Left cardiac atrium (tissue), 4 donors: Measurements from ENCODE around the gene M1AP. TPM values are rescaled to one million over a fixed set of nuclear protein-coding genes. Genes with fewer than 3 reads are reported as not detected.
A peak's percentile ranks its signal among the peaks of the same experiment; 100 is the strongest.

Experiments
- ATAC-seq, 2 donors: fragments of 200-7000 bp; cut with Tn5 transposase; one replicate each; pipeline ENCODE4 v1.9.1; 2020; ENCODE audit warnings: mild to moderate bottlenecking in 2 of 2, moderate library complexity in 2 of 2
- DNase-seq: peaks from one replicate; pipeline ENCODE4 v3.0.0-alpha.2; 2020
- intact Hi-C, 2 donors: fragments of 100-400 bp; cut with DNase I; formaldehyde crosslinking; loops; one replicate each; pipeline versions ENCODE4 v1.14.1 to v1.15.1; 2022 to 2023
- total RNA-seq, 2 donors: library from RNA; stranded (reverse); fragmentation: NEBNext Ultra II Directional; extraction: Animal tissue kit (Norgen Biotek cat#: 25700); gene quantifications; one replicate each; pipeline ENCODE4 v1.2.1, GENCODE V29; 2021
- donor health status: DM: no; HTN: yes; CAD: no.
- donor health status: DM: no; HTN: yes; CAD: no; lungs with severe emphysema.
- donor health status: DM: yes; HTN: yes; CAD: no.
- donor health status: Dilated cardiomyopathy.

The M1AP gene
- total RNA-seq, 2 donors from 2014 or later, result 0.44 to 0.65 TPM

DNA sequence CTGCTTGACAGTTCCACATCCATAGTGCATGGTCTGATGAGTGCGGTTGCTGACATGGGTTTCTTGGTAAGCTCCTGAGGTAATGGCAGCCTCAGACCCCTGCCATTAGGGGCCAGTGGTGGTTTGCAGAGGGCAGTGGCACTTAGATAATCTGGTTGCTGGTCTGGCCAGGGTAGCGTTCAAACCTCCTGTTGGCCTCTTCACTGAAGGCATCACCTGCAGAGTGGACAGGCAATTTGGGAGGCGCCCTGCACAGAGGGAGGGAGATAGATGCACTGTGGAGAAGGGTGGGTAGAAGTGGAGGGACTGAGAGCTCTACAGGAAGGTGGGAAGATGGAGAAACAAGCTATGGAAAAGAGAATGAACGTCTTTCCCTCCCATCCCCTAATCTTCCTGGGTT, 114.7 kb downstream of the M1AP start:
- ATAC-seq, result no peak
- intact Hi-C loops, result loop anchor here in 1 of 2 donors (5.0 kb wide), 1 partner anchor 54 kb away; no protein-coding TSS in a partner anchor
- no peak for DNase-seq

DNA sequence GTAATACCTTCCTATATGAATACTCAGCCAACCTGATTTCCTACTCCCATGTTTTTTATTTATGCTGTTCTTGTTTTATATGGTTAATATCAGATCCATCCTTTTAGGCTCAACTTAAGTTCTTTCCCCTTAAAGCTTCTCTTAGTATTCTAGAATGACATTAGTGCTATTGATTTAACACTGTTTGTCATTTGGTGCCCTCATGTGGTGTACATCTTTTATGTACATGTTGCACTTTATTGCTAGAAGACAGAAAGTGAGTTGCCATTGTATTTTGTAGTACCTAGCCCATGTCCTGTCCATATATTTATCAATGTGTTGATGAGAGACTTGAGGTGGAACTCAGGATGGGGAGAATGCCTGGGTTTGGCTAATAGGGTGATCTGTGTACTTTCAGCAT, 115.9 kb downstream of the M1AP start:
- no peak for ATAC-seq

DNA sequence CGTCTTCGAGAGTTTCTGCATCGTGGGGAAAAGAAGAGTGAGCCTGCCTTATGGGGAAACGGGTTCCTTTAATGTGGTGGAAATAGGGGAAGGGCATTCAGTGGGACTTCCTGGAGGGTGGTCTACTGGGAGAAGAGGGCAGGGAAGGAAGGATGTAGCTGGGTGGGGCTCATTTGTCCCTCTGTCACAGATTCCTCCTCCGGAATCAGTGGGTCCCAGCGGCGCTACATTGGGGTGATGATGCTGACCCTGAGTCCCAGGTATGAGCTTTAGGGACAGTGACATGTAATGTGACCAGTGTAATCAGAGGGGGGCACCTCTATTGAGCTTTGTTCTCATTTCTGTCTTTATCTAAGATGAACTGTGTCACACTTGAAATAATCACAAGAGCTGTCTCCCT, 116.5 kb downstream of the M1AP start:
- DNase-seq (no peak), ATAC-seq (no peak)
- intact Hi-C loops, result loop anchor here in 1 of 2 donors (5.0 kb wide), 1 partner anchor 56 kb away; no protein-coding TSS in a partner anchor

More for the DNA sequence above, 115.9 kb downstream of the M1AP start:
- intact Hi-C loops, result loop anchor here in 1 of 2 donors (5.0 kb wide), 1 partner anchor 55 kb away; no protein-coding TSS in a partner anchor
- DNase-seq, result no peak

DNA sequence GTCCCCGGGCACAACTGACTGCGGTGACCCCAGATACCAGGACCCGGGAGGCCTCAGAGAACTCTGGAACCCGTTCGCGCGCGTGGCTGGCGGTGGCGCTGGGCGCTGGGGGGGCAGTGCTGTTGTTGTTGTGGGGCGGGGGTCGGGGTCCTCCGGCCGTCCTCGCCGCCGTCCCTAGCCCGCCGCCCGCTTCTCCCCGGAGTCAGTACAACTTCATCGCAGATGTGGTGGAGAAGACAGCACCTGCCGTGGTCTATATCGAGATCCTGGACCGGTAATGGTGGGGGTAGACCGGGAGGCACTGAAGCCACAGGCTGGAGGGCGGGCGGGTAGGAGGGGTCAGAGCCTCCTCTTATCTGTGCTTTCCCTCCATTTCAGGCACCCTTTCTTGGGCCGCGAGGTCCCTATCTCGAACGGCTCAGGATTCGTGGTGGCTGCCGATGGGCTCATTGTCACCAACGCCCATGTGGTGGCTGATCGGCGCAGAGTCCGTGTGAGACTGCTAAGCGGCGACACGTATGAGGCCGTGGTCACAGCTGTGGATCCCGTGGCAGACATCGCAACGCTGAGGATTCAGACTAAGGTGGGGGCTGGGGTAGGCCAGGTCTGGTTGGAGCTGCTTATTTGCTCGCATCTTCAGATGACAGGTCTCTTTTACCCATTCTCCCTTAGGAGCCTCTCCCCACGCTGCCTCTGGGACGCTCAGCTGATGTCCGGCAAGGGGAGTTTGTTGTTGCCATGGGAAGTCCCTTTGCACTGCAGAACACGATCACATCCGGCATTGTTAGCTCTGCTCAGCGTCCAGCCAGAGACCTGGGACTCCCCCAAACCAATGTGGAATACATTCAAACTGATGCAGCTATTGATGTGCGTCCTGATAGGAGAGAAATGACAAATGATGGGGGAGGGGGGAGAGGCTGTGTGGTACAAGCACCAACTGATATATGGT, 117.6 kb downstream of the M1AP start:
- intact Hi-C loops, result loop anchor here in 1 of 2 donors (5.0 kb wide), 1 partner anchor 57 kb away; no protein-coding TSS in a partner anchor
- DNase-seq (no peak), ATAC-seq (peak; percentile 34 to 53)

DNA sequence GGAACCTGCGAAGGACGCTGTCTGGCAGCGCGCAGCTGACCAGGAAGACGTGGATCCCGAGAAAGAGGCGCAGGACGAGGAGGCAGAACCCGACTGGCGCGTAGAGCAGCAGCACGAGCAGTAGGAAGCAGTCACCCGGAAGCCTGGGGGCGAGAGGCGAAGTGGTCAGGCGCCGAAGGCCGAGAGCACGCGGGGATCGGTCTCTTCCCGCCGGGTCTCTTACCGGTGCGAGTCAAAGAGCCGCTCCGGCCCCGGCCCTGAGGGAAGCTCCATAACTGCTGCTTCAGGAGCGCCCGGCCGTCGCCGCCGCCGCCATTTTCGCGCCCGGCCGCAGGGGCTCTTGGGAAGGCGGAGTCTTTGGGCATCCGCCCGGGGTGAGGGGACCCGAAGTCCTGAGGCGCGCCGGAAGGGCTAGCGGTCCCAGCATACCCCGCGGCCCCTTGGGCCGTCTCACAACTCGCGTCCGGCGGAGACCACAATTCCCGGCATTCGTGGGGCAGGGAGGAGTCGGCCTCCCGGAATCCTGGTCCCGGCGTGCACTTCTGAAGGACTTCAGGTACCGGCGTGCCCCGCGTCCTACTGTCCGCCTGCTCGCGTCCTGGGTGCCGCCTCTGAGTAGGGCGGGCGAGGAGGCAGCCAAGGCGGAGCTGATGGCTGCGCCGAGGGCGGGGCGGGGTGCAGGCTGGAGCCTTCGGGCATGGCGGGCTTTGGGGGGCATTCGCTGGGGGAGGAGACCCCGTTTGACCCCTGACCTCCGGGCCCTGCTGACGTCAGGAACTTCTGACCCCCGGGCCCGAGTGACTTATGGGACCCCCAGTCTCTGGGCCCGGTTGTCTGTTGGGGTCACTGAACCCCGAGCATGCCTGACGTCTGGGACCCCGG, 118.5 kb downstream of the M1AP start, which contains the start of the genes AUP1 and HTRA2:
AUP1 (minus strand) TSS at position 350 of the 882 bp plus-strand sequence; CDS start at position 273, 77 bp downstream.
HTRA2 (plus strand) TSS at position 577 of the 882 bp plus-strand sequence; CDS start at position 651, 74 bp downstream.
- ATAC-seq, result peak; percentile 95 to 97
- intact Hi-C loops, result loop anchor here in 1 of 2 donors (2.0 to 5.0 kb wide), 2 partner anchors 19 to 58 kb away; no protein-coding TSS in a partner anchor
- peak; percentile 99 for DNase-seq

DNA sequence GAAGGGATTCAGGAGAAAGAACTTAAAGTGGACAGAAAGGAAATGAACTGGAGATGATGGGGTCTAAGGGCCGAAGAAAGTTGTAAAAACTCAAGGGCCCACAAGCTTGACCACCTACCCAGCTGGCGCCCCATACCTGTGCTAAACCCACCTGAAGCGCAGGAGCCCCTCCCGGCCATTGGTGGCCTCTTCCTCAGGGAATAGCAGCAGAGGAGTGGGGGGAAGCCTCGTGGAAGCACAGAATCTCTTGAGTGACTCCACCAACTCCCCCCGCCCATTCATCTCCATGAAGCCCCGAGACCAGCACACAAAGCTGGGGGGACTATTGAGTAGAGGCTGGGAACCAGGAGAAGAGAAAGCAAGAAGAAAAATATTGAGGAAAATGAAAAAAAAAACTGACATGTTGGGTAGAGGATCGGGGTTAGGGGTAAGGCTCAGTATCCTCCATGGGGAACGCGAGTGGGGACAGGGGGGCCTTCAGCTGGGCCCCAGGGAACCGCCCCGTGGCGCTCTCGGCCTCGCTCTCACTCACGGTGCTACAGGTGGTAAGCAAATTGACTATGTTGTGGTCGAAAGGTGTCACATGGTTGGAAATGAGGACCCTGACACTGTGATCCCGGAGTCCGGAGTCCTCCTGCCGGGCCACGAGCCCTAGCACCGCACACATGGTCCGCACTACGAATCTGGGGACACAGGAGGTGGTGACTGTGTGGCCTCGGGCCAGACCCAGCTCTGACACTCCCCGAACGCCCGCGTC, 119.4 kb downstream of the M1AP start:
- intact Hi-C loops, result loop anchor here in 1 of 2 donors (2.0 kb wide), 1 partner anchor 18 kb away; no protein-coding TSS in a partner anchor
- ATAC-seq (peak; percentile 0 to 1), DNase-seq (no peak)

DNA sequence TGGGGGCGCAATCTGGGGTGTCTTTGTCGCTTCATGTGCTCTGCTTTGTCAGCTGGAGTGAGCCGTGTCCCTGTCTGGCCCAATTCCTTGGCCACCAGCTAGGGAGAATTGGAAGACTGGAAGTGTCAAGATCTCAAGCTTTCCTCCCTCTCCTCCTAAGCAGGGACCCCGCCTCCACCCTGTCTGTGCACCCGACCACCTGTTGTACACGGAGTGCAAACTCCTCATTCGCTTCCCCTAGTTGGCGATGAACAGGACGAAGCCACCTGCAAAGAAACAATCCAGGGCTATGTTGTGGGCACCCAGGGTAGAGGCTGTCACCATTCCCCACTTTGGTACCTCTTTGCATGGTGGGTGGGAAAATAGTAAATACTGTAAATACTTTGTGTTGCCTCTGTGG, 120.4 kb downstream of the M1AP start:
- intact Hi-C loops, result loop anchor here in 1 of 2 donors (2.0 kb wide), 1 partner anchor 17 kb away; no protein-coding TSS in a partner anchor
- DNase-seq (no peak), ATAC-seq (no peak)

DNA sequence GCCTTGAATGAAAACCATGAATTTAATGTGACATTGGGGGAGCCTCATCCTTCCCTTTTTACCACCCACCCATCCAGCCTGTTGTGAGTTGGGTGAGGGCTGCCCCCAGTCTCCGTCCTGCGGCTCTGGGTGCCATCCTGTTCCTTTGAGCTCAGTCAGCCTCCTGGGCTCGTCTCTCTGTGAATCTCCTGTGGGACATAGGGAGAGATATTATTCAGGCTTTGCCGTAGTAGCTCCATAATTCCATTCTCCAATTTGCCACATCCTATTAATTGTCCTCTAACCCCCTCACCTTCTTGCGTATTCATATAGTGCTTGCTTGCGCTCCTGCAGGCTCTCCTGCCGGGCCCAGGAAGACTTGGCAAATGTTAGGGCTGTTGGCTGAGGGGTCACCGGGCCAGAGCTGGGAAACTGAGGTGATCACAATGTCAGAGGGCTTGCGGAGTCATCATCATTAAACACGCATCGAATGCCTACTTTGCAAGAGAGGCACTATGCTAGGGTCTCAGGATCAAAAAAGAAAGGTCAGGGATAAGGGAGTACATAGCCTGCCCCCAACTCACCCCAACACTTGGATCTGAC, 121.4 kb downstream of the M1AP start:
- ATAC-seq (no peak), DNase-seq (no peak)
- intact Hi-C loops, result no loop called here

DNA sequence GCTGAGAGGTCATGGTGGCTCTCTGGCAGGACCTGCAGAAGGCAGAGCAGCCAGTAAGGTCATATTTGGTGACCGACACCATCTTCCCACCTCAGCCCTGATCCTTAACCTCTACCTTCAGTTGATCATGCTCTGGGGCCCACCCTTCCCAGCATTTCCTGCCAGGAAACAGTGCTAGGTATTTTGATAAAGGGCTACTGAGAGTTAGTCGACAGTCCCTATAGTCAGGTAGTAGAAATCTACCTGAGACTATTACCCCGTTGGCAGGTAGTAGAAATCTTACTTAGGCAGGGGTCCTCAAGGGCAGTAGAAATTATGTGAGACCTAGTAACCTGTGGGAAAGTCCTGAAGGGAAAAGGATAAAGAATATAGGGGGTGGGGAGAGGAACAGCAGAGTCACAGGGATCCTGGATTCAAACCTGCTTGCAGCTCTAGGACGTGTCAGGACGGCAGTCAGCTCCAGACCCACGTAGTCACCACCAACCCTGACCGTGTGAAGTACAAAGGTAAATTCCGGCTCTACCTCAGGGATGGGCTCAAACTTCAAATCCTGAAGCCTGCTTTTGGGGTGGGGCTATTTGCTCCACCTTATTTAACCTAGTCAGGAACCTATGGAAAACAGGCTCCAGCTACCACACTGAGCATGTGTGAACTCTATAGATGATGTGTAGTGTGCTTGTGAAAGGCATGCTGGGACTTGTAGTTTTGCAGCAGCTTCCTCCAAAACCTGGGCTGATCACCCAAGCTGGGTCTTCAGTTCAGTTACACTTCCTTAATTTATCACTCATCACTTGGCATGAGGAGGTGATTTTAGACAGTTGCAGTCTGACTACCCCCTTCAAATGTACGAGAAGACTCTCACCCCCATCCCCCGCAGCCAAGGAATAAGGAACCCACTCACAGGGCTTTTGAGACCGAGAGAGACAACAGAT, 122.1 kb downstream of the M1AP start, which contains the start of gene DQX1:
DQX1 (minus strand) TSS at position 515 of the 932 bp plus-strand sequence; CDS start at position 13, 502 bp downstream.
- intact Hi-C loops, result no loop called here
- DNase-seq (no peak), ATAC-seq (no peak)

DNA sequence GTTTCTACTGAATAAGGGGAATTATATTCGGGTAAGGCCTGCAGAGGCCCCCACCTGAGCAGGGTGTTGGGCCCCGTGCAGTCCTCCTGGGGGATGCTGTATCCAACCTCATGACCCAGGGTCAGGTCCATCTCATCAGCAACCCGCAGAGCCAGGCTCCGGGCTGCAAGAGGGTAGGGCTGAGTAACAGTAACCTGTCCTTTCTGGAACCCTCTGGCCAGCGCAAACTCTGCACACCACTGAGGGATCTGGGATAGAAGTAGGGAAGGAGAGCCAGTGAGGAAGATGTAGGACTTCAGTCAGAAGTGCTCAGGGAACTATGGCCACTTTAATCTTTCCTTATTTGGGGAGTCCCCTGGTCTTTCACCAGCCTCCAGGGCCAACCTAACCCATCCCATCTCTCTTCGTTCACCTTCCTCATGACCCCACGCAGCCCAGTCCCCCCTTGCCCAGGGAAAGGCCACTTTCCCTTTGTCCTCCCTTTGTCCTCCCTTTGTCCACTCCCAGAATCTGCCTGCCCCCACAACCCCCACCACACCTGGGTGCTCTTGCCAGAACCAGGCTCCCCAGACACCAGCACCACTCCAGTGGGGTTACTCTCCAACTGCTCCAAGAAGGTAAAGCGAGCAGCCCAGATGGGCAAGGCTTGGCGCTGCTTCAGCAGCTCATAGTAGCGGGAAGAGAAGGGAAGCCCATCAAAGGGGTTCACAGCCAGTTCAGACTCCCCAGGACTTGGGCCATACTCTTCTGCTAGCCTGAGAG, 123.0 kb downstream of the M1AP start:
- intact Hi-C loops, result no loop called here
- ATAC-seq (no peak), DNase-seq (no peak)

DNA sequence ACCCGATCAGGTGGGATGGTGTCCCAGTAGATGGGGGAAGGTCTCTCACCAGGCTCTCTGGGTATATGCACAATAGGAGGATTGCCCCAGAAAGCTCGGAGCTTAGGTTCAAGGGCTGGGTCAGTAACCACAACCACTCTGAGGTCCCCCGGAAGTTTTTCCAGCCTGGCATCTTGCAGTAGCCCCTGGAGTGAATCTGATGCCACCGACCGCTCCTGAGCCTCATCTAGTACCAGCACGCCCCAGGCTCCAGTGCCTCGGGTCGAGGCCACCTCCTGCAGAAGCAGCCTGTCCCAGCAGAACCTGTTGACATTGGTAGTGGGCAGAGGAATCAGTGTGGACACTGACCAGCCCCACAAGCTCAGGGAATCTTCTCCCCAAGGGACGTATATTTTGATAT, 124.1 kb downstream of the M1AP start:
- ATAC-seq (no peak), DNase-seq (no peak)
- intact Hi-C loops, result no loop called here

DNA sequence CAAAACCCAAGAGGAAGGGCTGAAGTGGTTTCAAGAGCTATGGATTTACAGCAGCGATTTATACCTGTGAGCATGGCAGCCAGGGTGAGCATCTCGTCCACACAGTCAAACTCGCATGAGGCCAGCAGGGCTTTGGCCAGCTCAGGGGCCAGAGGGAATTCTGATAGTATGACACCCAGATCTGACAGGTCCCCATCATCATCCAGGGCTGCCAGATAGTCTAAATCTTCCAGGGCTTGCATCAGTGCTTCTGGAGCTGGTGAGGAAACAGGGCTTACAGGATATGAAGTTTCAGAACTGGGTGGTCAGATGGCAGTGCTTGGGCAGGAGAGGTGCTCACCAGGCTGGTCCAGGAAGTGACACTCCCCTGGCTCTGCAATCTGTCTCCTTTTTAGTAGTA, 125.6 kb downstream of the M1AP start:
- ATAC-seq (no peak), DNase-seq (no peak)
- intact Hi-C loops, result no loop called here

DNA sequence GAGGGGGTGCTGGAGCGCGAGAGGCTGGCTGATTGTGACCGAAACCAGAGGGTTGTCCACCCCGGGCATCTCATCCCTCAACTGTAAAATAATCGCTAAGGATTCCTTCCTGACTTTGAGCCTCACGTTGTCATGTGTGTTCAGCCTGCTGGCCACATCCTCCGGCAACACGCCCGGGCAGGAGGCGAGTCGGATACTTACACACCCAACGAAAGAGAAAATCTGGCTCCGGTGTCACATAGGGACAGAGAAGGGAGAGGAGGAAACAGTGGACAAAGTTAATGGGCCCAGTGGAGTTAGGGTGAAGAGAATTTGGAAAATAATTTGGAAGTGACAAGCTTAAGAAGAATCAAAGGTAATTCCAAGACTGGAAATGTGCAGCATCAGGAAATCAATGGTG, 131.5 kb downstream of the M1AP start:
- DNase-seq (no peak), ATAC-seq (no peak)
- intact Hi-C loops, result no loop called here

DNA sequence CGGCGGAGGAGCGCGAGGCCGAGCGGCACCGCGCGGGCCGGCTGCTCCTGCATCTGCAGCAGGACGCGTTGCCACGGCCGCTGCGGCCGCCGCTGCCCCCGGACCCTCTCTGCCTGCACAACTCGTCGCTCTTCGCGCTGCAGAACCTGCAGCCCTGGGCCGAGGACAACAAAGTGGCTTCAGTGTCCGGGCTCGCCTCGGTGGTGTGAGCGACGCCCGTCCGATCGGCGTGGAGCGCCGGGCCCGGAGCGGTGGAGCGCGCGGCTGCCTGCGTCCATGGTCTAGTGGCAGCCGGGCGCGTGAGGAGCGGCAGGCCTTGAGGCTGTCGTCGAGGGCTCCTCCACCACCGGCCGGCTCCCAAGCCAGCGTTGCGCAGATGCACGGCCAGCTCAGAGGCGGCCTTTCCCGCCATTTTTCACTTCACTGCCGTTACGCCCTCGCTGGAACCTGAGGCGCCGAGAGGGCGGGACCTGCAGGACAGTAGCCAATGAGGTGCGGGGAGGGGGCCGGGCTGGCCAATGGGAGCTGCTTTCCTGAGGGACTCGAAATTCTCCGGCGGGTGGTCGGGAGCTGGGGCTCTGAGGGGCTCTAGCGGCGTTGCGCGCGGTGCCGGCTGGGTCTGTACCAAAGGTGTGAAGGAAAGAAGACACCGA, 132.0 kb downstream of the M1AP start:
- intact Hi-C loops, result no loop called here
- ATAC-seq (peak; percentile 88), DNase-seq (peak; percentile 74)

DNA sequence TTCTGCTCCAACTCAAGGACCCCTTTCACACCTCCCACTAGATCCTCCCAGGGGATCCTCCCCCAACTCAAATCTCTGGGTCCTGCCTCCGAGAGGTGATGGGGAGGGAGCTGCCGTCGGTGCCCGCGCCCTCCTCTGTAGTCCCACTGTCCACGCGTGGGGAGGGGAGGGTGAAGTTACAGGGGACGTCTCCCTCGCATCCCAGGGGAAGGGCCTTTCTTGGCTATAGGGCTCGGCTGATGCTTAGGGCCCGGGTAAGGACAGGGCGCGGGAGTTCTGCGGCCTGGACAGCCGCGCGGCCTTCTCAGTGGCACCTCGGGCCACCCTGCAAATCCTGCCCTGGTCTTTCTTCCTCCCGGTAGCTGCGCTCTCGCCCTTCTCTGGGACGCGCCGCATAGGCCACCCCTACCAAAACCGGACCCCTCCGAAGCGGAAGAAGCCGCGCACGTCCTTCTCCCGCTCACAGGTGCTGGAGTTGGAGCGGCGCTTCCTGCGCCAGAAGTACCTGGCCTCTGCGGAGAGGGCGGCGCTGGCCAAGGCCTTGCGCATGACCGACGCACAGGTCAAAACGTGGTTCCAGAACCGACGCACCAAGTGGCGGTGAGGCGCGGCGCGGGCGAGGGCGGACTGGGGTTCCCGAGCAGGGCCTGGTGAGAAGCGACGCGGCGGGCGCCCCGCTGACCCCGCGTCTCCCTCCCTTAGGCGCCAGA, 132.7 kb downstream of the M1AP start:
- DNase-seq, result no peak
- ATAC-seq, result no peak

More for the DNA sequence above, 132.7 kb downstream of the M1AP start:
- intact Hi-C loops, result no loop called here
